HCT116 (cell line): ENCODE results near the gene HMGB1. TPM values are rescaled to one million over a fixed set of nuclear protein-coding genes. Genes with fewer than 3 reads are reported as not detected.

ENCODE experiments used
- ATAC-seq: fragments of 200-7000 bp; cut with Tn5 transposase; 2 replicates; pipeline ENCODE4 v1.9.1; 2020; ENCODE audit warnings: mild to moderate bottlenecking, moderate library complexity
- BruUV-seq: library from RNA; stranded (reverse); fragments of 400-500 nt; replicated peaks from 2 replicates; lab custom pipeline; 2021; lab: Mats Ljungman, UMichigan
- CTCF ChIA-PET: fragments of 300-600 bp; sonication (Branson Sonifier 250); formaldehyde crosslinking; loops from one replicate; lab custom pipeline; 2021; ENCODE audit warnings: antibody characterized with exemption; lab: Charles Lee
- POLR2A ChIA-PET: fragments of 300-600, 350-600 bp; sonication (Branson Sonifier 250); formaldehyde crosslinking; loops from one replicate; lab custom pipeline; 2021; ENCODE audit warnings: antibody characterized with exemption; lab: Charles Lee
- RAD21 ChIA-PET, 2 experiments: fragments of 300-600 bp; sonication (Branson Sonifier 250); formaldehyde crosslinking; loops; one replicate each; lab custom pipeline; 2023; ENCODE audit warnings: low total read pairs in 2 of 2; ENCODE audit not compliant: uncharacterized antibody in 2 of 2, unreplicated experiment in 2 of 2, low non-redundant PET in 1 of 2; lab: Charles Lee
- DNase-seq: peaks from one replicate; pipeline ENCODE4 v3.0.0-alpha.2; 2010; ENCODE audit warnings: low read depth, low spot score
- H2AFZ ChIP-seq: fragments of 200-600 bp; shearing (Covaris generic), sonication (generic); 2 replicates; pipeline ENCODE4 v1.6.1; 2017; ENCODE audit warnings: low read depth, mixed run types, mixed read lengths, antibody characterized with exemption, low read length; ENCODE audit not compliant: poor library complexity, severe bottlenecking
- H3K27ac ChIP-seq: 2 replicates; pipeline ENCODE4 v1.5.1; 2012; ENCODE audit warnings: low read depth, low read length
- H3K27me3 ChIP-seq: fragments of 200-600 bp; sonication (generic); 2 replicates; pipeline ENCODE4 v1.6.1; 2016; ENCODE audit warnings: mixed run types, low read length, mixed read lengths; ENCODE audit not compliant: insufficient read depth
- H3K36me3 ChIP-seq, 2 experiments: fragments of 200-500 bp in 1 of 2; fragments of 200-600 bp in 1 of 2; sonication (Bioruptor generic) in 1 of 2; sonication (generic) in 1 of 2; 2 replicates each; pipeline versions ENCODE4 v1.5.1 to v1.6.1; 2014 to 2016; ENCODE audit warnings: low read length in 2 of 2, inconsistent platforms in 1 of 2, mixed read lengths in 1 of 2, mixed run types in 1 of 2; ENCODE audit not compliant: insufficient read depth in 2 of 2, control insufficient read depth in 1 of 2
- H3K4me1 ChIP-seq, 2 experiments: fragments of 200-600 bp in 1 of 2; sonication (generic) in 1 of 2; 2 replicates each; pipeline versions ENCODE4 v1.5.1 to v1.6.1; 2012 to 2017; ENCODE audit warnings: low read length in 2 of 2, inconsistent platforms in 1 of 2, mild to moderate bottlenecking in 1 of 2, mixed read lengths in 1 of 2, mixed run types in 1 of 2, moderate library complexity in 1 of 2; ENCODE audit not compliant: insufficient read depth in 2 of 2, control insufficient read depth in 1 of 2
- H3K4me2 ChIP-seq: fragments of 200-600 bp; sonication (generic); 2 replicates; pipeline ENCODE4 v1.6.1; 2017; ENCODE audit warnings: mixed run types, low read length, mixed read lengths
- H3K4me3 ChIP-seq, 2 experiments: fragments of 200-600 bp in 1 of 2; sonication (generic) in 1 of 2; replicated peaks in 1 of 2; 2 replicates each; pipeline ENCODE4 v1.5.1; 2011 to 2016; ENCODE audit warnings: low read length in 2 of 2, control low read depth in 1 of 2, low read depth in 1 of 2, mild to moderate bottlenecking in 1 of 2, mixed read lengths in 1 of 2, mixed run types in 1 of 2
- H3K79me2 ChIP-seq: fragments of 200-600 bp; sonication (generic); 2 replicates; pipeline ENCODE4 v1.6.1; 2017; ENCODE audit warnings: mild to moderate bottlenecking, mixed run types, low read length, moderate library complexity, mixed read lengths; ENCODE audit not compliant: insufficient read depth
- H3K9ac ChIP-seq: fragments of 200-600 bp; sonication (generic); 2 replicates; pipeline ENCODE4 v1.6.1; 2016; ENCODE audit warnings: low read length, mixed read lengths
- H3K9me2 ChIP-seq: fragments of 200-600 bp; sonication (generic), shearing (Covaris generic); 2 replicates; pipeline ENCODE4 v1.6.1; 2017; ENCODE audit warnings: mixed run types, mild to moderate bottlenecking, moderate library complexity; ENCODE audit not compliant: insufficient read depth
- H3K9me3 ChIP-seq, 2 experiments: fragments of 200-500 bp in 1 of 2; fragments of 200-600 bp in 1 of 2; sonication (Bioruptor generic) in 1 of 2; sonication (generic) in 1 of 2; 2 replicates each; pipeline ENCODE4 v1.6.1; 2014 to 2017; ENCODE audit warnings: low read length in 2 of 2, mixed read lengths in 2 of 2, inconsistent platforms in 1 of 2, low read depth in 1 of 2, mild to moderate bottlenecking in 1 of 2, mixed run types in 1 of 2, moderate library complexity in 1 of 2; ENCODE audit not compliant: control insufficient read depth in 1 of 2, insufficient read depth in 1 of 2
- H4K20me1 ChIP-seq: fragments of 200-600 bp; sonication (generic), shearing (Covaris generic); 2 replicates; pipeline ENCODE4 v1.6.1; 2017; ENCODE audit warnings: mixed run types, mild to moderate bottlenecking, moderate library complexity; ENCODE audit not compliant: insufficient read depth
- CEBPB ChIP-seq: IDR thresholded peaks from 2 replicates; pipeline ENCODE4 v1.6.1; 2012; ENCODE audit warnings: low read depth
- EZH2phosphoT487 ChIP-seq: fragments of 200-600 bp; IDR thresholded peaks from 2 replicates; pipeline ENCODE4 v1.6.1; 2018; ENCODE audit warnings: antibody characterized with exemption, borderline replicate concordance
- JUND ChIP-seq: IDR thresholded peaks from 2 replicates; pipeline ENCODE4 v1.6.1; 2012
- POLR2A ChIP-seq: IDR thresholded peaks from 2 replicates; pipeline ENCODE4 v1.7.0; 2011; ENCODE audit warnings: borderline replicate concordance; ENCODE audit not compliant: insufficient read depth, insufficient read length; ENCODE audit errors: extremely low read depth
- POLR2AphosphoS5 ChIP-seq: IDR thresholded peaks from 2 replicates; pipeline ENCODE4 v1.6.1; 2011; ENCODE audit warnings: mild to moderate bottlenecking, low read depth, low read length, moderate library complexity
- RAD21 ChIP-seq: IDR thresholded peaks from 2 replicates; pipeline ENCODE4 v1.6.1; 2012; ENCODE audit warnings: low read depth, mild to moderate bottlenecking
- TCF7L2 ChIP-seq: IDR thresholded peaks from 2 replicates; pipeline ENCODE4 v1.7.0; 2011; ENCODE audit warnings: borderline replicate concordance, inconsistent platforms; ENCODE audit not compliant: insufficient read depth, insufficient read length; ENCODE audit errors: extremely low read depth
- ZFX ChIP-seq: fragments of 450-650 bp; IDR thresholded peaks from 2 replicates; pipeline ENCODE4 v1.6.1; 2017
- ZNF274 ChIP-seq: fragments of 200-500 bp; sonication (Bioruptor generic); IDR thresholded peaks from 2 replicates; pipeline ENCODE4 v1.6.1; 2014; ENCODE audit warnings: mild to moderate bottlenecking, low read depth, low read length, inconsistent platforms
- intact Hi-C: fragments of 100-400 bp; cut with micrococcal nuclease; formaldehyde crosslinking; loops from 2 replicates; pipeline ENCODE4 v1.10.0; 2022
- total RNA-seq: library from RNA; stranded (reverse); gene quantifications from one replicate; pipeline ENCODE4 v1.2.1, GENCODE V29; 2021; ENCODE audit not compliant: unreplicated experiment
- TF ChIP-seq, protein P1 (sequence below): IDR thresholded peaks from 2 replicates; pipeline ENCODE4 v1.6.1; 2011; ENCODE audit warnings: mild to moderate bottlenecking, low read length, moderate library complexity; ENCODE audit not compliant: insufficient replicate concordance; ENCODE audit errors: extremely low read depth

The HMGB1 gene
- total RNA-seq, 1 experiment from 2014 or later, result 678 TPM

DNA sequence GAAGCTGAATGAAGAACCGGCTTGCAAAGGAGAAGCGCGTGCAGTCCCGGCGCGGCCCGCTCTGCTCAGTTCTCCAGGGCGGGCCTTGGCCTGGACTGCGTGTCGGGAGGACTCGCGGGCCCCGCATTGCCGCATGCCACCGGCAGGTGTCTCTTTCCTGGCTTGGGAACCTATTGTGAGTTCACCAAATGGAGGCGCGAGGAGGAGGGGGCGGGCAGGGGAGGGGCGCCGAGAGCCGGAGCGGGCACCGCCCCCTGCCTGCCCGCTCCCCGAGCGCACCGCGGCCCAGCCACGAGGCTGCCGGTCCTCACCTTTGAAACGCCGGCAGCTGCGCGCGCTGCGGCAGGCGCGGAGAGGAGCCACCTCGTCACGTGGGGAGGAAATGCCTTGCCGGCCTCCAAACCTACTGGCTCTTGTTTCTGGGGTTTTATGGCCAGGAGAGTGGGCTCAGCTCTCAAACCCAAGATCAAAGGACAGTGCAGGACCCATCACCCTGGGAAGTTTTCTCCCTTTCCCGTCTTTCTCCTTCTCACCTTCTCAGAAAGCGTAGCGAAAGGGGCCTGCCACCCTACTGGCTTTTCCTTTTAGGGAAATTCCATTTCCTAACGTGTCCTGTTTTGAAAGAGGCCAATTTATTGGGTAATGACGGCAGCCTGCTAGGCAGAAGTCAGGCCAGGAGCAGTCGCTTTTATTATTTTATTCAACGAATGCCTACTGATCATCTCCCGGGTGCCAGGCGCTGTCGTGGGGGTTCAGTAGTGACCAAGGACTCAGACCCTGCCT, 57.2 kb downstream of the HMGB1 start:
- Histone ChIP-seq H3K4me2 (no peak overlapping the region), H3K9me2 (no peaks in the 10 kb centered on the region), H3K9me3 (no peaks in the 10 kb centered on the region), H2AFZ (no peak overlapping the region)
- CTCF ChIA-PET, result no interaction called here
- TF ChIP-seq POLR2A (no peak), ZNF274 (no peak), EZH2phosphoT487 (no peak), CEBPB (no peak), POLR2AphosphoS5 (no peak), ZFX (no peak), RAD21 (no peak), JUND (no peak), TCF7L2 (no peak)
- TF ChIP-seq, protein P1, sequence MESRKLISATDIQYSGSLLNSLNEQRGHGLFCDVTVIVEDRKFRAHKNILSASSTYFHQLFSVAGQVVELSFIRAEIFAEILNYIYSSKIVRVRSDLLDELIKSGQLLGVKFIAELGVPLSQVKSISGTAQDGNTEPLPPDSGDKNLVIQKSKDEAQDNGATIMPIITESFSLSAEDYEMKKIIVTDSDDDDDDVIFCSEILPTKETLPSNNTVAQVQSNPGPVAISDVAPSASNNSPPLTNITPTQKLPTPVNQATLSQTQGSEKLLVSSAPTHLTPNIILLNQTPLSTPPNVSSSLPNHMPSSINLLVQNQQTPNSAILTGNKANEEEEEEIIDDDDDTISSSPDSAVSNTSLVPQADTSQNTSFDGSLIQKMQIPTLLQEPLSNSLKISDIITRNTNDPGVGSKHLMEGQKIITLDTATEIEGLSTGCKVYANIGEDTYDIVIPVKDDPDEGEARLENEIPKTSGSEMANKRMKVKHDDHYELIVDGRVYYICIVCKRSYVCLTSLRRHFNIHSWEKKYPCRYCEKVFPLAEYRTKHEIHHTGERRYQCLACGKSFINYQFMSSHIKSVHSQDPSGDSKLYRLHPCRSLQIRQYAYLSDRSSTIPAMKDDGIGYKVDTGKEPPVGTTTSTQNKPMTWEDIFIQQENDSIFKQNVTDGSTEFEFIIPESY, result no peak
- TF ChIP-seq, all 23 proteins: peak for 0
- ChIA-PET POLR2A (no interaction called here), RAD21 (no interaction called here)
- no peak for ATAC-seq
- Histone ChIP-seq H3K4me3 (no peak overlapping the region), H3K9ac (no peak overlapping the region), H3K27ac (no peak overlapping the region), H3K27me3 (no peaks in the 10 kb centered on the region), H3K36me3 (no peaks in the 10 kb centered on the region), H3K4me1 (peaks cover 13 to 17% of the 10 kb centered on the region in 2 experiments; a peak in 3 of 4 replicates), H3K79me2 (no peaks in the 10 kb centered on the region), H4K20me1 (no peaks in the 10 kb centered on the region)
- intact Hi-C loops, result no loop called here
- BruUV-seq, result no TSS peak
- DNase-seq, result no peak
